ENCODE measurements around the gene CELSR1.
"Not testable (repeated sequence)": the region's sequence is repeated elsewhere in the genome, so short reads cannot be mapped to it uniquely, and the experiment has no call there.

Gene CELSR1

DNA sequence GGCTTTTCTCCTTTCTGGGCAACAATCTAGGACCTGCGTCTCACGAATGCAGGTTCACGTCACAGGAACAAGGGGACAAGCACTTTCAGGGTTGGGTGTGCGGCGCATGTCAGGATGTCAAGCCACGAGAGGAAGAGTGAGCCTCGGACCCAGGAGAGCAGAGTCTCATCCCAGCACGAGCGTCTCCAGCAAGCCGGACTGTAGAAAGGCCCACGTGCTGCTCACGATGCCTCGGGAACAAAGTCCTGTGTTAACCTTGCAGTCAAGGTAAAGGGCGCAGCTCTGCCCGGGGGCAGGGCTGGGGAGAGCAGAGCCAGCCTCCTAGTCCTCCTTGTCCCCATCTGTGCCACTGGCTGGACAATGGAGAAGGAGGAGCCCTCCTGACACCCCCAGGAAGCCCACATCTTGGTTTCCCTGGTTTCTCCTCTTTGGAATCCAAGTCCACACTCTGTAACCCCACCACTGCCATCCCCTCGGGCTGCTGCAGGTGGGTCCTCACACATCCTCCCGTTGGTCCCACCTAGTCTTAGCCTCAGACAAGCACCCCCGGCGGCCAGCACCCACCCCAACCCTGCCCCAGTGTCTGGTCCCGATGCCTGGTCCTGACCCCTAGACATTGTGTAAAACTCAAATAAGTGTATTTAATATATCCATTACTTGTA is 63.4 kb downstream of the CELSR1 start:
- DNase-seq = no peak

DNA sequence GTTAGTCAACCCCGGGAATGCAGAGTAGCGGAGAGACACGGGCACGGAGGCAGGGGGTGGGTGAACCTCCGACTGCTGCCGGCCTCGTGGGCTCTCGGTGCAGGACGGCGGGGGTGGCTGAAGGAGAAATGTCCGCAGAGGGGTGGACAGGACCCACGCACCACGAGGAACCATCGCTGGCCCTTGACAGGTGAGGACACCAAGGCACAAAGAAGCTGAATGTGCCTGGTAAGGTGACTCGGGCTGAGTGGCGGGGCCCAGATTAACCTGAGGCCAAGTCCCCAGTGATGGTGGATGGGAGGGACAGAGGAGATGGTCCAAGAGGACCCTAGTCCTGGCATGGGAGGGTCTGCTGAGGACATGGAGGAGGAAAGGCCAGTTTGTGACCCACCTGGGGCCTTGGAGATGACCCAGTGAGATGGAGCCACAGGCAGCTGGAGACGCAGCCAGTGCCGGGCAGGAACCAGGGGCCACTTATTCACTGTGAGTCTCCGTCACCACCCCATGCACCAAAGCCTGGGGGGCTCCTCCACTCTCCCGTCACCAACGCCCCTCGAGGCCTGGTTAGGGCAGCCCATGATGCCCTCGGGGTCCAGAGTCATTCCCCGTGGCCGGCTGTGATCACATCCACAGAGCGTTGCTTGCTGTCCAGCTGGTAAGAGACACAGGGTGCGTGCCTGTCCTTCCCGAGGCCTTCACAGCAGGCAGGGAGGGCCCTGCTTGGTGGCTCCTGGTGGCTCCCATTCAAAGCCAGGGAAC is 64.2 kb downstream of the CELSR1 start:
- no peak for DNase-seq

DNA sequence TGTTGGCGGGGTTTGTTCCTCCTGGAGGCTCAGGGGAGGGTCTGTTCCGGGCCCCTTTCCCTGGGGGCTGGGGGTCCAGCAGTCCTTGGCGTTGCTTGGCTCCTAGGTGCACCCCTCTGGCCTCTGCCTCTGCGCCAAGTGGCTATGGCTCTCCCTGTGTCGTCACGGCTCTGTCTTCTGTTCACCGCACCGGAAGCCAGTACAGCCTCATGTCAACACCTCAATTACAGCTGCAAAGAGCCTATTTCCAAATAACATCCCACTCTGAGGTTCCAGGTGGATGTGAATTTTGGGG is 64.8 kb downstream of the CELSR1 start:
- no peak for DNase-seq

DNA sequence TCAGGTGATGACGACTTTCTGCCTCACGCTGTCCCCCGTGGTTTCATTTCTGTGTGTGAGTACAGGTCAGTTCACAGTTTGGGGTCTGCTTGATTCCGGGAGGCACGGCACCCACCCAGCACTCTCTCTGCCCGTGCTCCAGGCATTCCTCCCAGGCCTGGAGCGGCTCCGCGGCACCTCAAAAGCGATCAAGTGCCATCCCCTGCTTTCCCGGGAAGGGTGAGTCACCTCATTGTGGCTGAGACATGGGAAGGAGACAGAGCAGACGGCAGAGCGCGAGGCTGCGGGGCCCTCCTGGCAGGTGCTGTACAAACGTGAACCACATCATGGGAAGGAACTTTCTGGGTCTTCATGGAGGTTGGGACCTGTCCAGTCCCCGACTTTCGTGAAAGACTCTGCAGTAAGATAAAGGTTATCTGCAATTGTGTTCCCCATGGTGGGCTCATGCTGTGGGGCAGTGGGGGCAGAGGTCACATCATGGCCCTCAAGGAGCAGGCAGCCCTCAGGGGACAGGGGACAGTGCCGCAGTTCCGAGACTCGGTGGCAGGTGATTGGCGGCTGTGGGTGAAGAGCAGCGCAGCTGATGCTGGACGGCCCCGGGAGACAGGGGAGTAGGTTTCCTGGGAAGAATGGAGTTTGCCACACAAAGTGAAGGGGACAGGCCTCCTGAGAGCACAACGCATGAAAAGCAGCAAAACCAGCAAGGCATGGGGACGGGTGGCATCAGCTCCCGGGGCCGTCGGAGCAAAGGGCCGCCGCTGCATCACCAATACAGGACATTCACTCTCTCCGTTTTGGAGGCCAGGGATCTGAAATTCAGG is 65.3 kb downstream of the CELSR1 start:
- no peak for DNase-seq

DNA sequence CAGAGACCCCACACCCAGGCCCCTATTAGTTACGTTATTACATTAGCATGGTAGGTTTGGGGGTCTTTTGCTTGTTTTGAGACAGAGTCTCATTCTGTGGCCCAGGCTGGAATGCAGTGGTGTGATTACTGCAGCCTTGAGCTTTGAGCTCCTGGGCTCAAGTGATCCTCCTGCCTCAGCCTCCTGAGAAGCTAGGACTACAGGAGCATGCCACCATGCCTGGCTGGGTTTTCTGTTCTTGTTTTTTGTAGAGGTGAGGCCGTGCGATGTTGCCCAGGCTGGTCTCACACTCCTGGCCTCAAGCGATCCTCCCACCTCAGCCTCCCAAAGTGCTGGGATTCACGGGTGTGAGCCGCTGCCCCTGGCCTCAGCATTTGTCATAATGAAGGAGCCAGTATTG is 66.1 kb downstream of the CELSR1 start:
- not testable (repeated sequence) for DNase-seq

DNA sequence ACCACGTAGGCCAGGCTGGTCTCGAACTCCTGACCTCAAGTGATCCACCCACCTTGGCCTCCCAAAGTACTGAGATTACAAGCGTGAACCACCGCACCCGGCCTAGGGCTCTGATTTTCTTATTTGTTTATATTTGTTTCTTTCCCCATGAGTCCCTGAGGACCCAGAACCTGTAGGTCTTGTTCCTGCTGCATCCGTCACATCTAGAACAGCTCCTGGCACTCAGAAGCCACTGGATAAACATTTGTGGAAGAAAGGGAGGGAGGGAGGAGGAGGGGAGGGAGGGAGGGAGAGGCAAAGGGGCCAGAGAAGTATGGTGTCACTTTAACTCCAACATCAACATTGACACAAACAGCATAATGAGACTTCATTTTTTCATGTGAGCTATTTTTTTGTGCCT is 67.7 kb downstream of the CELSR1 start:
- DNase-seq = peak; percentile 8

DNA sequence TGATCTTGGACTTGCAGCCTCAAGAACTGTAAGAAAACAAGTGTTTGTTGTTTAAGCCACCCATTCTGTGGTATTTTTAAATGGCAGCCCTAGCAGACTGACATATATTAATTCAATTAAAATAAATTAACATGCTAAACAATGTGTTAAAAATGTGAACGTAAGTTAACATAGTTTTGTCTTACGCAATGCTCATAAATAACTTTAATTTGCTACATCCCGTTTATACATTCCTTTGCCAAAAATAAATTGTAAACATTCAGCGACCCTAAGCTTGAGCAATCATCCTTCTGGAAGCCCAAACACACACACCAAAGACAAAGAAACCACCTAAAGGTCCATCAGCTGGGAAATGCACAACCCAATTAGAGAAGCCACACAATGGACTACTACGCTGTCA is 70.4 kb downstream of the CELSR1 start:
- DNase-seq = no peak

DNA sequence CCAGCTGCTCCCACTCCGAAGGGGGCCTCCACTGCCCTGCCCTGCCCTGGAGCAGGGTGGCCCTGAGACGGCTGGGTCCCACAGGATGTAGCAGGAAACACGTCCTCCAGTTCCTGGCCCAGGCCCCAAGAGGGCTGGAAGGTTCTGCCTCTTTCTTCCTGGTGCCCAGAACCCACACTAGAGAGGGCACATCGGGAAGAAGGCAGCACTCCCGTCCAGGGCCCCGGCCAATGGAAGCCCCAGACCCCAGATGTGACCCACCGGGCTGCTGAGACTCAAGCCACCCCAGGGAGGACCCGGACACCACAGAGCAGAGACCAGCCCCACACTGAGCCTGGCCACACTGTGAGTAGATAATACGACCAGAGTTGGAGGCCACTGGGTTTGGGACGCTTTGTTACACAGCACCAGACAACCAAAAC is 71.2 kb downstream of the CELSR1 start:
- no peak for DNase-seq

DNA sequence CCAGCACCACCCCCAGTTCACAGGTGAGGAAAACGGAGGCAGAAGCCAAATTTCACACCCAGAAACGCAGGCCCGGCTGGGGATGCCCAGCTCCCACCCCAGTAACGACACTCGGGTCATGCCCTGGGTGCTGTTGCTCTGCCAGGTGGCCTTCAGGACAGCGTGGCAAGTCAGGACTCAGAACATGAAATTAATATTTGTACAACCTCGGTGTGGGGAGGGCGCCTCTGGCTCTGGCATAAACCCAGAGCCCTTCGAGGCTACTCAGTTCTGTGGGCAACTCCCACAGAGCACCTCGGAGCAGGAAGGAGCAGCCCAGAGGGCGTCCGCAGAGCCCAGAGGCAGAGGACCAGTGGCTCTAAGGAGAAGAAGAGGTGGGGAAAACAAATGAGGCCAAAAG is 71.6 kb downstream of the CELSR1 start:
- DNase-seq = no peak

DNA sequence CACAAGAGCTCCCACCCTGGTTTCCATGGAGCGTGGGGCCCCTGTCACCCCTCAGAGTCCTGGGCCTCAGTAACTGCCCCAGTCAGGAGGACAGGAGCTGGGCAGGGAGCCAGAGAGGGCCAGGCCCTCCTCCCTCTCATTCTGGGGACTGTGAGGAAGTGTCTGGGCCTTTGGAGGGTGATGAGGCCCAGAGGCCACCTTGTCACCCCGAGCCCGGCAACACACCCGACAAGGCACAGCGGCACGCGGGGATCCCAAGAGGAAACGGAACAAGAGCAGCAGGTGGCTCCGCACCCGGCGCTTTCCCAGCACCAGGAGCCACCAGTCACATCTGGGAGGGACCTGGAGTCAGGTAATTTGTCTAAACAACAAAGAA is 72.1 kb downstream of the CELSR1 start:
- DNase-seq = no peak

DNA sequence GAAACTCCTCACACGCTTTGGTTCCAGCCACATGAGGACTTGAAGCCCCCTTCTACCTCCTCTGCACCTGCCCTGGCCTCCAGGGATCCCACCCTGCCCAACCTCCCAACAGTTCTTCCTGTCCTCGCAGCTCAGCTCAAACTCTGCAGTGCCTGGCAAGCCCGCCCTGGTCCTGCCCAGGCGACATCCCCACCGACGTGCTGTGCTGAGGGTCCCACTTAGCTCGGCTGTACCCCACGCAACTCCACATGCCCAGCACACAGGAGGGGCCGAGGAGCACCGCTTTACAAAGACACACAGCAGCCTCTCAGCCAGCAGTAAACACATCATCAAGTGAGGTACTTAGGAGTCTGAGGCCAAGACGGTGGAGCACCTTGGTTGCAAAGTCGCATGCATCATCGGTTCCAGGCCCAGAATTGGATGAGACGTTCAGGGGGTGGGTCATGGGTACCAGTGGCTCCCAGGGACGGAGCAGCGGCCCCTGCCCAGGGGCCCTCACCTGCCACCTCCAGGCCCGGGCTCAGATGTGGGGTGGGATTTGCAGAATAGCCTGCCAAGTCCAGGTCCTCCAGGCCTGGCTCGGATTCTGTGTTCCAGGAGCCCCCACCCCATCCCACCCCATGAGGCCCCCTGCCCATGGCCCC is 72.6 kb downstream of the CELSR1 start:
- DNase-seq = no peak

DNA sequence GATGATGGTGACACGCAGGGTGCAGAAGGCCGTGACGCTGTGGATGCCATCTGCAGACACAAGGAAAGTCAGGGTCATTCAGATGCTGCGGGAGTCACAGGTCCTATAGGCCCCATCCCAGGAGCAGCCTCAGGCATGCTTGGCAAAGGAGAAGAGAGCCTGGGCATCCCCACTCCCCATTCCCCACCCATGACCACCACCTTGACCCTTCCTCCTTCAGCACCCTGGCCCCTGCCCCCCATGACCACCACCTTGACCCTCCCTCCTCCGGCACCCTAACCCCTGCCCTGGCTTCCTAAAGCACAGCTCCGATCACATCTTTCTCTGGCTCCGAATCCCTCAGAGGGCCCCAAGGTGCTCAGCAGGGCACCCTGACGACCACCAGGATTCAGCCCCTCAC is 73.1 kb downstream of the CELSR1 start:
- DNase-seq = no peak

DNA sequence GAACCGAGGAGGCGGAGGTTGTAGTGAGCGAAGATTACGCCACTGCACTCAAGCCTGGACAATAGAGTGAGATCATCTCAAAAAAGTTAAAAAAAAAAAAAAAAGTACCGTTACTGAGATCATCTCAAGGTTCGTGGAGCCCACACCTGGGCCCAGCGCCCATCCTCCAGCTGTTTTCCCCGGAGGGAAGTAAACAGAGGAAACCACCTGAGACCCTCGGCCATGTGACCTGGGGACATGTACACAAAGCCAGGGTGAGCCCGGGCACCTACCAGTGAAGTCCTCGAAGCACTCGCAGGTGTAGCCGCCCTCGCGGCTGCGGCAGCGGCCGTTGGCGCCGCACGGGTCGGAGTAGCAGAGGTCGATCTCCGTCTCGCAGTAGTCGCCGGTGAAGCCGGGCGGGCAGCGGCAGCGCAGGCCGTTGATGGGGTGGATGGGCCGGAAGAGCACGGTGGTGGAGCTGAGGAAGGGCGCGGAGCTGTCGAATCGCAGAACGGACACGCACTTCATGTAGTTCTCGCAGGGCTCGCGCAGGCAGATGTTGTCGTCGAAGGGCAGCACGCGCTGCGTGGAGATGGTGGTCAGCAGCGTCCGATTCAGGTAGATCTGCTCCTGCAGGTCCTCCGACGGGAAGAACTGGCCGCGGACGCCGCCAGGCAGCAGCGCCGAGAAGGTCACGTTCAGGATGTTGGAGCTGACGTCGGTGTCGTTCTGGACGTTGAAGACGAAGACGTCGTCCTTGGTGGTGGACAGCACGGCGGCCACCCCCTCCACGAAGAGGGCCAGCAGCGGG is 73.8 kb downstream of the CELSR1 start:
- no peak for DNase-seq

DNA sequence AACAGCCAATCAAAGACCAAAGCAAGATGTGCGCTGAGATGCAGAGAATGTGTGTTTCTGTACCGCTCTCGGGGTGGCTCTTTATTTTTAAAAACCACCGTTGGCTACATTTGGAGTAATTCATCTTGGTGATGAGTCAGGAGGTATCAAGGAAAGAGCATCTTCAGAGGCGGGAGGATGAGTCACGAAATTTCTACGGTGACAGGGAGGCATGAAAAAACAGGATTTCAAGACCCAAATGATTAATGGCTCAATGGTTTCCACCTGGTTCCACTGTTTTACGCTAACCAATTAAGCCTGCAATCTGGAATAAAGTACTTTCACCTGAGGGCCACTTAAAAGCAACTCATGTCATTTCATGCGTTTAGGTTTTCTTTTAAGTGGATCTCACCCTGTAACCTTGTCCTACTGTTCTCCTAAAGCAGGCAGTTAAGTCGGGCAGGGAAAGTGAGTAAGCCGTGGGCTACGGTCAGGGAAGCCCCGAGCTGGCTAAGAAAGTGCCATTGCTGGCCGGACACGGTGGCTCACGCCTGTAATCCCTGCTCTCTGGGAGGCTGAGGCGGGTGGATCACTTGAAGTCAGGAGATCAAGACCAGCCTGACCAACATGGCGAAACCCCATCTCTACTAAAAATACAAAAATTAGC is 74.6 kb downstream of the CELSR1 start:
- DNase-seq = peak; percentile 52

DNA sequence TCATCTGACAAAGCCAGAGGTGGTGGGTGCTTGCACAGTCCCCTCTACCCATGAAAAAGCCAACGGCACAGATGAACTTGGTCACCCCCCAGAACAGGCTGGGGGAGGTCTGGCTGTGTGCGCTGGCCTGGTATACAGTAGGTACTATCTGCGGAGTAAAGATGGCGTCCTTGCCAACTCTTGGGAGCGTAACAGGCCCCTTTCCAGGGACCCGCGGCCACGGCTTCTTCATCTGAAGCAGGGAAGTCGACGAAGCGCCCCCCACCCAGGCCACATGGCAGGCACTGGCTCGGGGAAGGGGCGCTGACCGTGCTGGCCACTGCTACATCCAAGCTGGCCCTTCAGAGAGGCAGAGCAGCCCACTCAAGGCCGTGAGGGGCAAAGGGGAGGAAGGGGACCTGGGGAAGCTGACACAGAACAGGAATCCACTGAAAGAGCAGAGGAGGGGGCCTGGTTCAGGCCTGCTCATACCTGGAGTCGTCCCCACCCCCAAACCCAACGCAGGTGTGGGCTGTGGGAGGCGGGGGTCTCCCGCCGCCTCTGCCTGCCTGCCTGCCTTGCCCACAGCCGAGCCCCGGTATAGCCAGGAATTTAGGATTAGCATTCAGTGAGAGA is 75.7 kb downstream of the CELSR1 start:
- no peak for DNase-seq

DNA sequence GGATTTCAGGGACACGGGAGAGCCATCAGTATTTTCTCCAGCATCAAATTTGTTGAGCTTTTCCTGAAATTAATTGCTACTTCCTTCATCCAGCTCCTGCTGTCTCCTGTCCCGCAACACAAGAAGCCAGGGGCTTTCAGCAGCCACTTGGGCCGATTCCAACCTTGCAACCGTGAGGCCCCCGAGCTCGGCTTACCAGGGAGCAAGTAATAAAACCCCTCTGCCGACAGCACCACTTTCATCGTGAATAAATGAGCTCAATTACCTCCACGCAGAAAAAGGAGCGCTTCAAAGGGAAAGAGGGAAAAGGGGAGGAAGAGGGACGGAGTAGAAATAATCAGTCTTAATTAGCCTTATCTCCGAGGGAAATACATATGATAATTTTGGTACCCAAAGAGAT is 76.6 kb downstream of the CELSR1 start:
- no peak for DNase-seq

DNA sequence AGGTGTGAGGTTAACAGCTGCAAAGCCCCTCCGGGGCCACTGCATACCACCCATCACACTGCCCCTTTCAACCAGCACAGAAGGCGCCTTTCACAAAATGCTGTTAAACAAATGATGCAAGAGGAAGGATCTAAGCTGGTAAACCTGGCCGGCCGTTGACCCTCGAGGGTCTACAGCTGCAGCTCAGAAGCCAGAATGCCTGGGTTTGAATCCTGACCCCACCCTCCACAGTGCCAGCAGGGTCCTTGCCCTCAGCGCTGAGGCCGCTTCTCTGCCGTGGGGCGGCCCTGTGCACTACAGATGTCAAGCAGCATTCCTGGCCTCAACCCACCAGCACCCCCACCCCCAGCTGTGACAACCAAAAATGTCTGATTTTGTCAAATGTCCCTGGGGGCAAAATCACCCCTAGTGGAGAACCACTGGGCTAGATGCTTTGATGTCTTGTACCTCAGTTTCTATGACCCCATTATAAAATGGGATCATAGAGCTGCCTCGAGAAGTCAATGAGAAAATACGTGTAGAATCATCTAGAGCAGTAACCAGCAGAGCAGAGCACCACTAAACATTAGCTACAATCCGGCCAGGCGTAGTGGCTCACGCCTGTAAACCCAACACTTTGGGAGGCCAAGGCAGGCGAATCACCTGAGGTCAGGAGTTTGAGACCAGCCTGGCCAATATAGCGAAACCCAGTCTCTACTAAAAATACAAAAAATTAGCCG is 77.9 kb downstream of the CELSR1 start:
- no peak for DNase-seq

DNA sequence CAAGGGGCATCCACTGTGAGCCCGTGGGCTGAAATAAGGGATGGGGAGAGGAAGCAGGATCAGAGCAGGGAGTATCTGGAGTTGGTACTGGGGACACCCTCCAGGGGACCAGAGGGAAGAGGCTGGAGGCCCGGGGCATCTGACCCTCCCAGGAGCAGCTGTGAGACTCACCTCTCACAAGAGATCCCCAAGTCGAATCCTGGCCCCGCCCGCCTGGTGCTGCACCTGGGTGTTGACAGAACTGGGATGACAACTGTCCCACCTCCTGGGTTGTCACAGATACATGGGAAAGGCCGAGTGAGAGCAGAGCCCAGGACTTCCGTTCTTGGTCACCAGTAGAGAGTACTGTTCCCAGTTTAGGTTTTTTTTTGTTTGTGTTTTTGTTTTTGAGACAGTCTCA is 78.9 kb downstream of the CELSR1 start:
- DNase-seq = no peak

DNA sequence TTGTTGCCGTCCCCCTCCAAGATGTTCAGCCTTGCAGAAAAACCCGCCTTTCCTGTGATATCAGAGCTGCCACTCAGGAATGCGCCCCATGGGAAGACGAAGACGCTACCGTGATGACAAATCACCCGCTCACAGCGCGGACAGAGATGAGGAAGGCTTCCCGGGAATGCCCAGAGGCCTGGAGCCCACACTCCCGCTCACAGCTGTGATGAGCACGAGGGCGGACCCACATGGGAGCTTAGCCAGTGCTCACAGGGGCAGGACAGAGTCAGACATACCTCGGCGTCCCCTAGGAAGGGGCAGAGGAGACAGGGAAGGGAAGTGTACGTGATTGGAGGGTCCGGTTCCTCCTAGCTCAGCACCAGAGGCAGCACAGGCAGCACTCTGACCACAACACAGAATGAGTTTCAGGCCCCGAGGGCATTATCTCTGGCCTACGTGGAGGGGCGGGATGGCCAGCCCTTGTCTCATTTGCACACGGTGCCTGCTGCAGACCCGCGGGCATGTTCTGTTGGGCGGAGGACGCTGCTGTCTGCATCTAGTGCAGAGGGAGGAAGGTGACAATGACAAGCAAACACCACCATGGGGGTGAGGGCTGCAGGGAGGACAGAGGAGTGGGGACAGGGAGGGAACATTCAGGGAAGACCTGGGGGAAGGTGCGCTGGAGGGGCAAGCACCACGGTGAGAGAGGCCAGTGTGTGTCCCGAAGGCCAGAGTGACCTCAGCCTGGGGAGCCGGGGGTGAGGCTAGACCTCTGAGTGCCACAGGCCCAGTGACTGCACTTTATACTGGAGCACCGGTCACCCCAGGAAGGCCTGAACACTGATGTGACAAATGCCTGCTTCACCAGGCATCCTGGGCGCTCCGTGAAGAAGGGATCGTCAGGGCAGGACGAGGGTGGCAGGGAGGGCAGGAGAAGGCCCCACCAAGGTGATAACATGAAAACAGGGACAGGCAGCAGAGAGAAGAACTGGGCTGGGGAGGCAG is 79.6 kb downstream of the CELSR1 start:
- DNase-seq = no peak

DNA sequence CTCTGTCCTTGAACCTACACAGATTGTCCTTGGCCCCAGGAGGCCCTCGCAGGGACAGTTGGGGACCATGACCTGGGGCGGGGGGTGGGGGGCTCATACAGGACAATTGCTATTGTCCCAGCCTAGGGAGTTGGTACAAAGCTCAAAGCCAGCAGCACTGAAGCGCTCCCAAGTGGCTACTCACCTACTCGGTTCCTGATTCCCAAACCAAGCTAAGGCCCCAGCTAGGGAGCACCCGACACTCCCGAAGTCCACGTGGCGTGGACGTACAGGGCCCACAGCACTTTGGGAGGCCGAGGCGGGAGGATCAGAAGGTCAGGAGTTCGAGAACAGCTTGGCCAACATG is 80.6 kb downstream of the CELSR1 start:
- DNase-seq = no peak

All from NCI-H510A treated with DMSO at 0.1 percent for 48 hours (cell line).